ENCODE measurements around the gene TACC2. TPM values are rescaled to one million over a fixed set of nuclear protein-coding genes. Genes with fewer than 3 reads are reported as not detected.

Gene TACC2
- total RNA-seq, 1 donor from 2014 or later: 56.6 TPM

DNA sequence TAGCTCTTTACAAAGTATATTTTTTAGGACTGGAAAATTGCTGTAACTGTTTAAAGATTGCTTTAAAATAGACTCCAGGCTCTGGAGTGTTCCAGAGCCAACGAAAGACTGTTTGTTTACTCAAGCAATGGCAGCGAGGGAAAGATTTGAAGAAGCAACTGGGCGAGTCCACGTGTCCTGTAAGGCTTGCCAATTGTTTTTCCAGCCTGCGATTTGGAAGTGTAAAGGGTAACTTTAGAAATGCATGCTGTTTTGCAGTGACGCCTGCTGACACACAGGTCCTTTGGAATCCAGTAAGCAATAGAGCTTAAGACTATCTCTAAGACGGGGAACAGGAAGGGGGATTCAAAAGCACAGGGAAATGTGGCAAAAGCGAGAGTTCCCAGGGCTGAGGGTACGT, 55.8 kb downstream of the TACC2 start:
- Mint-ChIP-seq H3K36me3 (ENCODE audit: low read depth) (no peaks in the 10 kb centered on the region), H3K27me3 (ENCODE audit: low read depth) (peaks cover 3% of the 10 kb centered on the region), H3K4me3 (ENCODE audit: unreplicated experiment) (peak overlapping the region; percentile 61), H3K4me1 (ENCODE audit: low read depth) (peaks cover 14% of the 10 kb centered on the region), H3K9me3 (ENCODE audit: low read depth) (no peaks in the 10 kb centered on the region), H3K27ac (ENCODE audit: unreplicated experiment) (peak overlapping the region; percentile 88)
- TF ChIP-seq, protein P1, sequence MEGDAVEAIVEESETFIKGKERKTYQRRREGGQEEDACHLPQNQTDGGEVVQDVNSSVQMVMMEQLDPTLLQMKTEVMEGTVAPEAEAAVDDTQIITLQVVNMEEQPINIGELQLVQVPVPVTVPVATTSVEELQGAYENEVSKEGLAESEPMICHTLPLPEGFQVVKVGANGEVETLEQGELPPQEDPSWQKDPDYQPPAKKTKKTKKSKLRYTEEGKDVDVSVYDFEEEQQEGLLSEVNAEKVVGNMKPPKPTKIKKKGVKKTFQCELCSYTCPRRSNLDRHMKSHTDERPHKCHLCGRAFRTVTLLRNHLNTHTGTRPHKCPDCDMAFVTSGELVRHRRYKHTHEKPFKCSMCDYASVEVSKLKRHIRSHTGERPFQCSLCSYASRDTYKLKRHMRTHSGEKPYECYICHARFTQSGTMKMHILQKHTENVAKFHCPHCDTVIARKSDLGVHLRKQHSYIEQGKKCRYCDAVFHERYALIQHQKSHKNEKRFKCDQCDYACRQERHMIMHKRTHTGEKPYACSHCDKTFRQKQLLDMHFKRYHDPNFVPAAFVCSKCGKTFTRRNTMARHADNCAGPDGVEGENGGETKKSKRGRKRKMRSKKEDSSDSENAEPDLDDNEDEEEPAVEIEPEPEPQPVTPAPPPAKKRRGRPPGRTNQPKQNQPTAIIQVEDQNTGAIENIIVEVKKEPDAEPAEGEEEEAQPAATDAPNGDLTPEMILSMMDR (IDR thresholded peaks at IDR 0.05): no peak
- DNase-seq (ENCODE audit: low spot score): no peak

DNA sequence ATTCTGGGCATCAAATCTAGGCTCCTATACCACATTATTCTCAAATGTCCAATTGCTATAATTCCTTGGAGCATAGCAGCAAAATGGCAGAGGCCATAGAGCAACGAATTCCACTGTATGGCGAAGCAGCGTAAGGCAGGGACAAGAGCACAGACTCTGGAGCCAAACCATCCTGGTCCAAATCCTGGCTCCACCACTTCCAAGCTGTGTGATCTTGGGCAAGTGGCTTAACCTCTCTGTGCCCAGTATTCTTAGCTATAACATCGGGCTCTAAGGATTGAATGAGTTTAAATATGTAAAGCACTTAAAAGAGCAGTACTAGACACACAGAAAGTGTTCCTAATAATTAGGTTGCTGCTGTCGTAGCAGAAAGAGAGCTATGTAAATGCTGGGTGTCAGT, 56.2 kb downstream of the TACC2 start:
- peaks cover 3% of the 10 kb centered on the region for H3K27me3 Mint-ChIP-seq (ENCODE audit: low read depth)
- H3K4me3 Mint-ChIP-seq (ENCODE audit: unreplicated experiment): no peak overlapping the region
- no peak for DNase-seq (ENCODE audit: low spot score)
- peaks cover 14% of the 10 kb centered on the region for H3K4me1 Mint-ChIP-seq (ENCODE audit: low read depth)
- TF ChIP-seq, protein P1 (IDR thresholded peaks at IDR 0.05): no peak
- no peaks in the 10 kb centered on the region for H3K9me3 Mint-ChIP-seq (ENCODE audit: low read depth)
- H3K27ac Mint-ChIP-seq (ENCODE audit: unreplicated experiment): no peak overlapping the region
- H3K36me3 Mint-ChIP-seq (ENCODE audit: low read depth): no peaks in the 10 kb centered on the region

DNA sequence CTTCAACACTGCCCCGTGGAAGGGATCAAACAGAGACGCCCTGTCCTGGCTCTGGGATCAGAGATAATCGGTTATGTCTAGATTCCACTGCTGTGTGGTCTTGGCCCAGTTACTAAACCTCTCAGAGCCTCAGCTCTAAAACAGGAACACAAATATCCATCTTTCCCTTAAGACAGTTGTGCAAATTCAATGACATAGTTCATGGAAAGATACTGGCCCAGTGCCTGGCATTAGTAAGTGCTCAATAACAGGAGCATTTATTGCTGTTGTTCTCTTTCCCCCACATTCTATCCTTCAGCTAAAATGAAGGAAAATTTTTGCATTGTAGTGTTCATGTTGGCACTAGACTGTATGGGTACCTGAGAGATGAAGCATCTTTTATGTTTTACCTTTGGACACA, 58.6 kb downstream of the TACC2 start:
- Mint-ChIP-seq H3K27me3 (ENCODE audit: low read depth) (no peaks in the 10 kb centered on the region), H3K27ac (ENCODE audit: unreplicated experiment) (no peak overlapping the region), H3K36me3 (ENCODE audit: low read depth) (no peaks in the 10 kb centered on the region), H3K4me3 (ENCODE audit: unreplicated experiment) (no peak overlapping the region), H3K4me1 (ENCODE audit: low read depth) (peaks cover 23% of the 10 kb centered on the region), H3K9me3 (ENCODE audit: low read depth) (no peaks in the 10 kb centered on the region)
- no peak for DNase-seq (ENCODE audit: low spot score)
- TF ChIP-seq, protein P1 (IDR thresholded peaks at IDR 0.05): no peak

DNA sequence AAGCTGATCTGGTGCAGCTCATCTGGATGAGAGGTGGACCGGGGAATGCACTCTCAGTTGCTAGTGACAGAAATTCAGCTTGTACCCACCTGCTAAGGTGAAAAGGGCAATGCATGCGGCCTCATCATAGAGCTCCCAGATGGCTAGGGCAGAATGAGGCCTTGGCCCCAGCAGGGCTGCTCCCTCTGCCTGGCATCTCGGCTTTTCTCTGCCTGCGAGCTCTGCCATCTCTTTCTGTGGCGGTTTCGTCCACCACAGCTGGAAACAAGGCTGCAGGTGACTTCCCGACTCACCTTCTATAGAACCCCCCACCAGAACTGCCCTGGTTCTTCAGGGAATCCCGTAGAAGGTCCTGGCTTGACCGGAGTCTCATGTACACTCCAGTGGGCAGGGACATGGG, 60.1 kb downstream of the TACC2 start:
- H3K27me3 Mint-ChIP-seq (ENCODE audit: low read depth): no peaks in the 10 kb centered on the region
- TF ChIP-seq, protein P1 (IDR thresholded peaks at IDR 0.05): no peak
- H3K36me3 Mint-ChIP-seq (ENCODE audit: low read depth): no peaks in the 10 kb centered on the region
- no peak overlapping the region for H3K4me3 Mint-ChIP-seq (ENCODE audit: unreplicated experiment)
- H3K9me3 Mint-ChIP-seq (ENCODE audit: low read depth): peaks cover 2% of the 10 kb centered on the region
- H3K27ac Mint-ChIP-seq (ENCODE audit: unreplicated experiment): no peak overlapping the region
- DNase-seq (ENCODE audit: low spot score): no peak
- H3K4me1 Mint-ChIP-seq (ENCODE audit: low read depth): peaks cover 19% of the 10 kb centered on the region

DNA sequence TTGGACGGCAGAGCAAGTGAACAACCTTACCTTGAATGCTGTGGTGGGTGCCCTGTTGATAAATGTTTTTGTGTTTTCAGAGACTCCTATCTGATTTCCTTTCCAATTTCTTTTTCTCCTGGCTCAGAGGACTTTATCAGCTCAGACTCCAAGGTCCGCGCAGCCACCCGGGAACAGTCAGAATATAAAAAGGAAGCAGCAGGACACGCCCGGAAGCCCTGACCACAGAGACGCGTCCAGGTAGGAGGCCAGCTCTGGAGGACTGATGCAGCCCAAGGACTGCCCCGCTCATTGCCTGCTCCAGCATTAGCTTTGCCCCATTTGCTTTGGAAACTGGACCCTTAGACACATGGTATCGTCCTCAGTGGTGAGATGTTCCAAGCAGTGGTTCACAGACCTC, 61.3 kb downstream of the TACC2 start:
- Mint-ChIP-seq H3K27me3 (ENCODE audit: low read depth) (no peaks in the 10 kb centered on the region), H3K27ac (ENCODE audit: unreplicated experiment) (no peak overlapping the region), H3K4me3 (ENCODE audit: unreplicated experiment) (no peak overlapping the region), H3K4me1 (ENCODE audit: low read depth) (peaks cover 9% of the 10 kb centered on the region), H3K36me3 (ENCODE audit: low read depth) (no peaks in the 10 kb centered on the region), H3K9me3 (ENCODE audit: low read depth) (peaks cover 3% of the 10 kb centered on the region)
- TF ChIP-seq, protein P1 (IDR thresholded peaks at IDR 0.05): no peak
- DNase-seq (ENCODE audit: low spot score): no peak

Measured in chondrocyte (in vitro differentiated cells).